ENCODE results near the gene DNASE2.

The DNASE2 gene

DNA sequence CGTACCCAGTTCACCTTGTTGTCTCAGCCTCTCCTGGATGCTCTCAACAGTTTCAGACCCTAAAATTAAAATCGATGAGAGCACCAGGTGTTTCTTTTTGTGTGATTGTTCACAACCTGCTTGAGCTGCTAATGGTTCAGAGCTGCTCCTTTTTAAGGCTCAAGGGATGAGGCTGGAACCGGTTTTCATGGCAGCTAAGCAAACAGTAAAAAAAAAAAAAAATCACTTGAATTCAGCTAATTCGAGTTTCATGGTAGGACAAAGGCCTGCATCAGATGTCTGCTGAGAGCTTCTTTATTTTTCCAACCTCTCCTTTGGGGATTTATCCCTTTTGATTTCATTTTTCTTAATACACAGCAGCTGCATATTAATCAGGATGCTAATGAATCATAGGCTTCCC, 31.3 kb upstream of the DNASE2 start:
- Histone ChIP-seq H3K36me3 (ENCODE audit: low read depth) (no peaks in the 10 kb centered on the region), H3K27ac (ENCODE audit: poor library complexity, severe bottlenecking) (no peak overlapping the region), H3K4me1 (ENCODE audit: insufficient read depth, poor library complexity, severe bottlenecking) (no peaks in the 10 kb centered on the region), H3K9me3 (ENCODE audit: severe bottlenecking) (no peaks in the 10 kb centered on the region), H3K4me3 (ENCODE audit: severe bottlenecking) (no peak overlapping the region), H3K27me3 (ENCODE audit: insufficient read depth, poor library complexity, severe bottlenecking) (no peaks in the 10 kb centered on the region)
- no peak for DNase-seq (ENCODE audit: low spot score)
- no peak for ATAC-seq (ENCODE audit: low read depth)
- TF ChIP-seq, protein P1, sequence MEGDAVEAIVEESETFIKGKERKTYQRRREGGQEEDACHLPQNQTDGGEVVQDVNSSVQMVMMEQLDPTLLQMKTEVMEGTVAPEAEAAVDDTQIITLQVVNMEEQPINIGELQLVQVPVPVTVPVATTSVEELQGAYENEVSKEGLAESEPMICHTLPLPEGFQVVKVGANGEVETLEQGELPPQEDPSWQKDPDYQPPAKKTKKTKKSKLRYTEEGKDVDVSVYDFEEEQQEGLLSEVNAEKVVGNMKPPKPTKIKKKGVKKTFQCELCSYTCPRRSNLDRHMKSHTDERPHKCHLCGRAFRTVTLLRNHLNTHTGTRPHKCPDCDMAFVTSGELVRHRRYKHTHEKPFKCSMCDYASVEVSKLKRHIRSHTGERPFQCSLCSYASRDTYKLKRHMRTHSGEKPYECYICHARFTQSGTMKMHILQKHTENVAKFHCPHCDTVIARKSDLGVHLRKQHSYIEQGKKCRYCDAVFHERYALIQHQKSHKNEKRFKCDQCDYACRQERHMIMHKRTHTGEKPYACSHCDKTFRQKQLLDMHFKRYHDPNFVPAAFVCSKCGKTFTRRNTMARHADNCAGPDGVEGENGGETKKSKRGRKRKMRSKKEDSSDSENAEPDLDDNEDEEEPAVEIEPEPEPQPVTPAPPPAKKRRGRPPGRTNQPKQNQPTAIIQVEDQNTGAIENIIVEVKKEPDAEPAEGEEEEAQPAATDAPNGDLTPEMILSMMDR (IDR thresholded peaks at IDR 0.05; ENCODE audit: poor library complexity, severe bottlenecking) = no peak

DNA sequence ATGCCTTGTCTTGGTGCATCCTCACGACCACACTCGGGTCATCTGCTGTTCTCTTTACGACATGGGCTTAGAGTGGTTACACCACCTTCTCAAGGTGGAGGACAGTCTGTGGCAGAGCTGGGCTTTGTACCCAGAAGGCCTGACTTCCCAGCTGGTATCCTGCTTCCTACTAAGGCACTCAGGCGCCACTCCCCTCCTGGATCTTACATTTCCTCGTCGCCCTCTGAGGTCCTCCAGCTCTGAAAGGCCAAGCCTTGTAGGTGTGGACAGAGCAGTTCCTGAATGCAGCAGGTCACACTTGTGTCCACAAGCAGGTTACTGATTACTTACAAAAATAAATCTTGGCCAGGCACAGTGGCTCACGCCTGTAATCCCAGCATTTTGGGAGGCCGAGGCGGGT, 25.9 kb upstream of the DNASE2 start:
- Histone ChIP-seq H3K4me1 (ENCODE audit: insufficient read depth, poor library complexity, severe bottlenecking) (no peaks in the 10 kb centered on the region), H3K36me3 (ENCODE audit: low read depth) (no peaks in the 10 kb centered on the region), H3K27me3 (ENCODE audit: insufficient read depth, poor library complexity, severe bottlenecking) (no peaks in the 10 kb centered on the region), H3K9me3 (ENCODE audit: severe bottlenecking) (no peaks in the 10 kb centered on the region), H3K4me3 (ENCODE audit: severe bottlenecking) (no peak overlapping the region), H3K27ac (ENCODE audit: poor library complexity, severe bottlenecking) (no peak overlapping the region)
- DNase-seq (ENCODE audit: low spot score) (no peak), ATAC-seq (ENCODE audit: low read depth) (no peak)
- TF ChIP-seq, protein P1 (IDR thresholded peaks at IDR 0.05; ENCODE audit: poor library complexity, severe bottlenecking) = no peak

DNA sequence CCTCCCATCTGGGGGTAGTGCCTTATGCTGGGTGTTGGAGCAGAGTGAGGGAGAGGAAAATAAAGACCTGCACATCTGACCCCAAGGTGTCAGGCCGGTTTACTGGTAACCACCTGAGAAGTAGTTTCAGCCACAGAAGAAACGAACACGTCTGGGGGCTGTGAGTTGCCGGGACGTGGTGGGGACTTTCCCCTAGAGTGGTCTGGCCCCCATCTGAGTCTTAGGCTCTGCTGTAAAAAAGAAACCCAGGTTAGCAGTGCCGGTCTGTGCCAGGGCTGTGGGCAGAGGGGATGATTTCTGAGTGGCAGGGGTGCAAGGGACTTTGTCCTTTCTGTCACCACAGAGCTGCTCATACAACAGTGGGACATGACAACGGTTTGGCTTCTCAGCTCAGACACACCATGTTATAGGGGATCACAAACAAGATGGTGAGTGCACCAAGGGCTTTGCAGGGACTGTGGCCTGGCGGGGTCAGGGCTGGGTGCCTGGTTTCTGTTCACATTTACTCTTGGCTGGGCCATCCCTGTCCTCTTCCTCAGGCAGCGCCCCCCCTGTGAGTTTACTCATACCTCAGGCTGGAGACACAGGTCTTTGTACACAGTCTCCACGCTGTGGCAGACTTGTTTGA, 18.8 kb upstream of the DNASE2 start:
- Histone ChIP-seq H3K9me3 (ENCODE audit: severe bottlenecking) (no peaks in the 10 kb centered on the region), H3K27me3 (ENCODE audit: insufficient read depth, poor library complexity, severe bottlenecking) (no peaks in the 10 kb centered on the region), H3K27ac (ENCODE audit: poor library complexity, severe bottlenecking) (no peak overlapping the region), H3K4me3 (ENCODE audit: severe bottlenecking) (no peak overlapping the region), H3K36me3 (ENCODE audit: low read depth) (no peaks in the 10 kb centered on the region), H3K4me1 (ENCODE audit: insufficient read depth, poor library complexity, severe bottlenecking) (no peaks in the 10 kb centered on the region)
- ATAC-seq (ENCODE audit: low read depth) (peak; percentile 17; the same call in 1 of the 3 replicates), DNase-seq (ENCODE audit: low spot score) (no peak)
- TF ChIP-seq, protein P1 (IDR thresholded peaks at IDR 0.05; ENCODE audit: poor library complexity, severe bottlenecking) = no peak

DNA sequence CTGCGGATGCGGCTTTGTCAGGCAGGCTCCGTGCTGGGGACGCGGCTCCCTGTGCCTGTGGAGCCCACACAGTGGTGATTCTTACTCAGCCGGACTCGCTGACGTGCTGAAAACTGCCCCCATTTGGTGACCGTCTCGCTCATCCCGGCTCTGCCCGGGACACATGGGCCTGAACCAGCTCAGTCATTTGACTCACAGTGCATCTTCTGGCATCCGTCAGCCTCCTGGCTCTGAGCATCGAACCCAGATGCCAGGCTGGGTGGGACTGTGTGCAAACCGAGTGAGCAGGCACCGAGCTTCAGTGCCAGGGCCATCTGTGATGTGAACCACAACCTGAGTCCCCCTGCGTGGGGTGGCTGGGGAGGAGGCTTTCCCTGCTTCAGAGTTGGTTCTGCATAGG, 15.2 kb upstream of the DNASE2 start:
- H3K27me3 ChIP-seq (ENCODE audit: insufficient read depth, poor library complexity, severe bottlenecking) = no peaks in the 10 kb centered on the region
- TF ChIP-seq, protein P1 (IDR thresholded peaks at IDR 0.05; ENCODE audit: poor library complexity, severe bottlenecking) = no peak
- H3K27ac ChIP-seq (ENCODE audit: poor library complexity, severe bottlenecking) = no peak overlapping the region
- H3K4me1 ChIP-seq (ENCODE audit: insufficient read depth, poor library complexity, severe bottlenecking) = no peaks in the 10 kb centered on the region
- no peak overlapping the region for H3K4me3 ChIP-seq (ENCODE audit: severe bottlenecking)
- H3K36me3 ChIP-seq (ENCODE audit: low read depth) = no peaks in the 10 kb centered on the region
- ATAC-seq (ENCODE audit: low read depth) (no peak), DNase-seq (ENCODE audit: low spot score) (no peak)
- H3K9me3 ChIP-seq (ENCODE audit: severe bottlenecking) = no peaks in the 10 kb centered on the region

DNA sequence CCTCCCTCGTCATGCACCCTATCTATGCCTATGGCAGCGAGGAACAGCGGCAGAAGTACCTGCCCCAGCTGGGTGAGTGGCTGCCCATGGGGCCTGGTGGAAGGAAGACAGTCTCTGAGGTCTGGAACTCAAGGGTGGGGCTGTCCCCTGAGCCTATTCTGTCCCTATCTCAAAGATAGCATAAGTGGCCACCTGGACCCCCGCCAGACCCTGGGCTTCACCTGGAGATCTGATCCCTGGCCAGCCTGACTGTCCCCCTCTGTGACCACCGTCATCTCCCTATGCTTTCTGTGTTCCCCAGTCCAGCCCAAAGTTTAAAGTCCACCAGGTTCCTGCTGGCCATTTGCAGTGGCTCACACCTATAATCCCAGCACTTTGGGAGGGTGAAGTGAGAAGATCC, 12.3 kb upstream of the DNASE2 start:
- DNase-seq (ENCODE audit: low spot score) = no peak
- ATAC-seq (ENCODE audit: low read depth) = no peak
- Histone ChIP-seq H3K9me3 (ENCODE audit: severe bottlenecking) (no peaks in the 10 kb centered on the region), H3K27me3 (ENCODE audit: insufficient read depth, poor library complexity, severe bottlenecking) (no peaks in the 10 kb centered on the region), H3K4me3 (ENCODE audit: severe bottlenecking) (no peak overlapping the region), H3K27ac (ENCODE audit: poor library complexity, severe bottlenecking) (no peak overlapping the region), H3K36me3 (ENCODE audit: low read depth) (no peaks in the 10 kb centered on the region), H3K4me1 (ENCODE audit: insufficient read depth, poor library complexity, severe bottlenecking) (no peaks in the 10 kb centered on the region)
- TF ChIP-seq, protein P1 (IDR thresholded peaks at IDR 0.05; ENCODE audit: poor library complexity, severe bottlenecking) = no peak

All from RWPE2 (cell line).